ENCODE data around the gene GON7.
"Not testable (repeated sequence)": the region's sequence is repeated elsewhere in the genome, so short reads cannot be mapped to it uniquely, and the experiment has no call there.

GON7 gene

GRCh38 chr14:93199031-93199430 lies 7.8 kb downstream of the GON7 start:
- no peak for DNase-seq (ENCODE audit: low read depth)

- DNase-seq (ENCODE audit: low read depth), result no peak
These were observed 11.4 kb downstream of the GON7 start for GRCh38 chr14:93195316-93195999.

DNA sequence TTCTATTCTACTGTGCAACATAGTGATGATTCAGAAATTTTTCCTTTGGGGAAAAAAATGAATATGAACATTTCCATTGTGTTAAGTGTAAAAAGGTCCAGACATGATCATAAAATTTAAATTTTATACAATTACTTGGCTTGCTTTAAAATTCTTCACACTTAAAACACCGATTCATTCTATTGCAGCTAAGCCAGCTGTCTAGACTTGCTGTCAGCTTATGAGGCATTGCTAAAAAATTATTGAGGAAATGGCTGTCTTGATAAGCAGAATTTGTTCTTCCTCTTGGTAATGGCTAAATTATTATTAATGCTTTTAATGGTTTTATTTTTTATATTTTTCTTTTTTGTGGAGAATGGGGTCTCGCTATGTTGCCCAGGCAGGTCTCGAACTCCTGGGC lies 19.9 kb downstream of the GON7 start:
- DNase-seq (ENCODE audit: low read depth), result no peak

- DNase-seq (ENCODE audit: low read depth), result no peak
These were observed 20.4 kb downstream of the GON7 start for GRCh38 chr14:93186466-93186865.

DNA sequence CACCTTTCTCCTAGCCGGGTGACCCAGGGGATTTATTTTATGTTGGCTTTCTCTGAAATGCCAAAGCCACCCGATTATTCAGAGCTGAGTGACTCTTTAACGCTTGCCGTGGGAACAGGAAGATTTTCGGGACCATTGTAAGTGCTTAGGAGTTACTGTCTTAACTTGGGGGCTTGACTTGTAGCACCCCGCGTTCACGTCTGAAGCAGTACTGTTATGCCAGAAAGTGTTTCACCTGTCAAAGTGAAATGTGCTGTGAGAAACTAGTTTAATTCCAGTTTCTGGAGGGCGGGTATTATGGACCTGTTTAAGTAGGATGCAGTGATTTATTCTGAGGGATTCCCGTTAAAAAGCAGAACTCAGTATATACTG lies 21.5 kb downstream of the GON7 start:
- DNase-seq (ENCODE audit: low read depth), result no peak

DNA sequence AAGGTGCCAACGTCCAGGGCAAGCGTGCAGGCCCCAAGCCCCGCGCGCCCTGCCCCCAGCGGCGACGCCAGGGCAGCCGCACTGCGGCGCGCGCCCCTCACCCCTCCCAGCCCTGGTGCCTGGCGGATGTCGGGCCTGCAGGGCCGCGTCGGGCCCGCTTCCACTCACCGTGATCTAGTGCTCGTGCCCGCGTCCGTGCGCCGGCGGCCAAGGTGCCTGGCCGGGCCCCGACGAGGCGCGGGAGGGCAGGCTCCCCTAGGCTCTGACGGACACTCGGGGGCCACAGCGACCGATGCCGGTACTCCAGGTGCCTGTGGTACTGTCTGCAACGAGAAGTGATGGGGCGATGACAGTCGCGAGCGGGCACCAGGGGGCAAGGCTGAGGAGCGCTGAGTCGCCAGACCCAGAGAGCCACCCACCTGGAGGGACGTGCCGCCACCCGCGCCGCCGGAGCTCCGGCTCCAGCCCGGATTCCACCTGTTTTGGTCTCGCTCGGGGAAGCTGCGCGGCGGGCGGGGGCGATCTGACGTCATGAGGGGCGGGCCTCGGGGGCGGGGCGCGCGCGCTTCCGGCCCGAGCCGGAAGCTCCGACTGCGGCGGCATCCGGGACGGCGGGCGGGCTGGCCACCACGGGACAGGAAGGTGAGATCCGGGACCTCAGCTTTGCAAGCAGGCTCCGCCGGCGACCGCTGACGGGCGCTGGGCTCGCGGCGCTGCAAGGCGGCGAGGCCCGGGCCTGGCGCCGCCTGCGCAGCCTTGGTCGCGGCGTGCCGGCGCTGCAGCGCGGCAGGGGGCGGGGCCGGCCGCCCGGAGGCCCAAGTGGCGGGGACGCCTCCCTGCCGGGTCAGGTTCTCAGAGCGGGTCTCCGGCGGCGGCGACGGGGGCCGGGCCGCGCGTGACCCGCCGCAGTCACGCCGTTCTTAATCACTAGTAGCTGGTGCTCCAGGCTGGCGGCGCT lies 22.2 kb downstream of the GON7 start, which contains the start of the genes LYSET and MOAP1:
Gene LYSET, plus strand, starts transcription at position 927 of the 958 bp plus-strand sequence. CDS start 89 bp downstream, outside the sequence.
Gene MOAP1, minus strand, starts transcription at position 507 of the 958 bp plus-strand sequence. CDS start 655 bp downstream, outside the sequence.
- peak; percentile 89 for DNase-seq (ENCODE audit: low read depth)

DNA sequence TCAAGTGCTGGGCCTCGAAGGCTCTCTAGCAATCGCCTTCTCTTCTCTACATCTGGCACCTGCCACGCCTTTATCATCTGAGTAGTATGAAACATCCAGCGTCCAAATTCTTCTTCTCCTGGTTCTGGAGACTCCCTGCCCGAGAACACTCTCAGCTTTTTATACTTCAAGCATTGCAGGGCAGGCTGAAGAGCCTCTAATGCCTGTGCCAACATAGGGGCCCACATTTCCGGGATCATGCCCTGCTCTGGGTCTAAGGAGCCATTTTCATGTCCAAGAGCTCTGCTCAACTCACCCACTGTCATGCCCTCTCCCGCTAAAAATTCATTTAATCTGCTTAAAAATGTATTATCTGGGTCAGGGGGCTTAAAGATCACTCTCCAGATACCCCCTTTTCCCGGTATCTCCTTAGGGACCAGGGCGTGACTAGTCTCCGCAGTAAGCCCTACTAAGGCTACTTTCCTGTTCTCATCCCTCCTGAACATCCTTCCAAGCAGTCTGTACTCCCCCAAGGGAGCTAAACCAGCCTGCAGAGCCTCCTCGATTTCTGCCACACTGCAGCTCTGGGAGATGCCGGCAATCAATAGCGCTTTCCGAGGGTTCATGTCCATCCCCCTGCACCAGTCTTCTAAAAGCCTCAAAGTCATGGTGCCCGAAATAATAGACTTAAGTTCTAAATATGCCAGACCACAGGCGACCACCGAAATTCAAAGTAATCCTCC lies 23.1 kb downstream of the GON7 start:
- no peak for DNase-seq (ENCODE audit: low read depth)

DNA sequence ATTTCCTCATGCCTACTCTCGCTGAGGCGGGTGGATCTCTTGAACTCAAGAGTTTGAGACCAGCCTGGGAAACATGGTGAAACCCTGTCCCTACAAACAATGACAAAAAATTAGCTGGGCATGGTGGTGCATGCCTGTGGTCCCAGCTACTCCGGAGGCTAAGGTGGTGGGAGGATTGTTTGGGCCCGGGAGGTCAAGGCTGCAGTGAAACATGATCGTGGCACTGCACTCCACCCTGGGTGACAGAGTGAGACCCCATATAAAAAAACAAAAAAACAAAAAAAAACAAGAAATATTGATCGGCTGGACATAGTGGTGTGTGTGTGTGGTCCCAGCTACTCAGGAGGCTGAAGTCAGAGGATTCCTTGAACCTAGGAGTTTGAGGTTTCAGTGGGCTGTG lies 31.4 kb downstream of the GON7 start:
- no peak for DNase-seq (ENCODE audit: low read depth)

DNA sequence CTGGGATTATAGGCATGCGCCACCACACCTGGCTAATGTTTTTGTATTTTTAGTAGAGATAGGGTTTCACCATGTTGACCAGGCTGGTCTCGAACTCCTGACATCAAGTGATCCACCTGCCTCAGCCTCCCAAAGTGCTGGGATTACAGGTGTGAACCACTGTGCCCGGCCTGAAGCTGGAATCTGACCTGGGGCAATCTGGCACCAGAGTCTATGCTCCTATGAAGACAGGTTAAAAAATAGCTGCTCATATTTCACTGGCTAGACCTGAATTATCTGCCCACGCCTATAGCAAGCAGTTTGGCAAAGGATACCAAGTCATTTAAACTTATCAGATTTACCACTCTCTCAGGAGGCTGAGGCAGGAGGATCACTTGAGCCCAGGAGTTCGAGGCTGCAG lies 32.1 kb downstream of the GON7 start:
- DNase-seq (ENCODE audit: low read depth), result not testable (repeated sequence)

DNA sequence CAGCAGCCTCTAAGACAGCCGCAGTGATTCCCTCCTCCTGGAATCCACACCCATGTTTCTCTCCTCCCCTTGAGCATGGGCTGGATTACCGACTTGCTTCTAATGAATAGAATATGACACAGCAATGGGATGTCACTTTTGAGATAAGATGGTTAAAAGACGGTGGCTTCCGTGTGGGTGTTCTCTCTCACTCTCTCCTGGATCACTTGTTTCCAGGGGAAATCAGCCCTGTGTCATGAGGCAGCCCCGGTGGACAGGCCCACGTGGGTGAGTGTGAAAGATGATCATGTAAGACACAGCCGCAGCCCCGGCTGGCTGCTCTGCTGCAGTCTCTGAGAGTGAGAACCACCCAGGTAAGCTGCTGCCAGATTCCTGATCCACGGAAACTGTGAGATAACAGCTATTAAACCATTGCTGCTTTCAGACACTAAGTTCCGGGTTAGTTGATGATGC lies 32.9 kb downstream of the GON7 start:
- no peak for DNase-seq (ENCODE audit: low read depth)

DNA sequence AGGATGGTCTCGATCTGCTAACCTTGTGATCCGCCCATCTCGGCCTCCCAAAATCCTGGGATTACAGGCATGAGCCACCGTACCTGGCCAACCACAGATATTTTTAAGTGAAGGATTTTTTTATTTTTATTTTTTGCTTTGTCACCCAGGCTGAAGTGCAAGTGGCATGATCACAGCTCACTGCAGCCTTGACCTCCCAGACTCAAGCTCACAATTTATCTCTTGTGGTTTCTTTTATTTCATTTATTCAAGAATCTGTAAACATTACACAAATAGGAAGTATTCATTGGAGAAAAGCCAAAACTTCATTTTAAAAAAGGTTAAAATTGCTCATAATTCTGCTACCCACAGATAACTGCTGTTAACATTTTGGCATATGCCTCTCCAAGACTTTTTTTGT lies 35.5 kb downstream of the GON7 start:
- DNase-seq (ENCODE audit: low read depth), result no peak

DNA sequence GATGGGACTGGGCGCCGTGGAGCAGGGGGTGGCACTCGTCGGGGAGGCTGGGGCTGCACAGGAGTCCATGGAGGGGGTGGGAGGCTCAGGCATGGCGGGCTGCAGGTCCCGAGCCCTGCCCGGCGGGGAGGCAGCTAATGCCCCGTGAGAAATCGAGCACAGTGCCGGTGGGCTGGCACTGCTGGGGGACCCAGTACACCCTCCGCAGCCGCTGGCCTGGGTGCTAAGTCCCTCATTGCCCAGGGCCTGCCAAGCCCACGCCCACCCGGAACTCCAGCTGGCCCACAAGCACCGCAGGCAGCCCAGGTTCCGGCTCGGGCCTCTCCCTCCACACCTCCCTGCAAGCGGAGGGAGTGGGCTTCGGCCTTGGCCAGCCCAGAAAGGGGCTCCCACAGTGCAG lies 36.7 kb downstream of the GON7 start:
- not testable (repeated sequence) for DNase-seq (ENCODE audit: low read depth)

DNA sequence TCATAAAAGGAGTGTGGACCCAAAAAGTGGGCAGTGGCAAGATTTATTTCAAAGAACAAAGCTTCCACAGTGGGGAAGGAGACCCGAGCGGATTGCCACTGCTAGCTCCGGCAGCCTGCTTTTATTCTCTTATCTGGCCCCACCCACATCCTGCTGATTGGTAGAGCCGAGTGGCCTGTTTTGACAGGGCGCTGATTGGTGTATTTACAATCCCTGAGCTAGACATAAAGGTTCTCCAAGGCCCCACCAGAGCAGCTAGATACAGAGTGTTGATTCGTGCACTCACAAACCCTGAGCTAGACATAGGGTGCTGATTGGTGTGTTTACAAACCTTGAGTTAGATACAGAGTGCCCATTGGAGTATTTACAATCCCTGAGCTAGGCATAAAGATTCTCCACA lies 37.2 kb downstream of the GON7 start:
- DNase-seq (ENCODE audit: low read depth), result not testable (repeated sequence)

DNA sequence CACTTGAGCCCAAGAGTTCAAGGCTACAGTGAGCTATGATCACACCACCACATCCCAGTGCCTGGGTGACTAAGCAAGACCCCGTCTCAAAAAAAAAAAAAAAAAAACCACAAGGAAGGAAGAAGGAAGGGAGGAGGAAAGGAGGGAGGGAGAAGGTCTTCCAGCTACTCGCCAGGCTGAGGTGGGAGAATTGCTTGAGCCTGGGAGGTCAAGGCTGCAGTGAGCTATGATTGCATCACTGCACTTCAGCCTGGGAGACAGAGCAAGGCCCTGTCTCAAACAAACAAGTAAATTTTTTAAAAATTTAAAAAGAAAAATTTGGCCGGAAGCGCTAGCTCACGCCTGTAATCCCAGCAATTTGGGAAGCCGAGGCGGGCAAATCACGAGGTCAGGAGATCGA lies 38.3 kb downstream of the GON7 start:
- not testable (repeated sequence) for DNase-seq (ENCODE audit: low read depth)

GRCh38 chr14:93165271-93166265 lies 41.3 kb downstream of the GON7 start:
- DNase-seq (ENCODE audit: low read depth), result not testable (repeated sequence)

- no peak for DNase-seq (ENCODE audit: low read depth)
These were observed 43.3 kb downstream of the GON7 start for GRCh38 chr14:93163564-93163963.

- DNase-seq (ENCODE audit: low read depth), result no peak
These were observed 45.4 kb downstream of the GON7 start for GRCh38 chr14:93161411-93161940.

GRCh38 chr14:93160353-93160801 lies 46.5 kb downstream of the GON7 start:
- DNase-seq (ENCODE audit: low read depth), result no peak

DNA sequence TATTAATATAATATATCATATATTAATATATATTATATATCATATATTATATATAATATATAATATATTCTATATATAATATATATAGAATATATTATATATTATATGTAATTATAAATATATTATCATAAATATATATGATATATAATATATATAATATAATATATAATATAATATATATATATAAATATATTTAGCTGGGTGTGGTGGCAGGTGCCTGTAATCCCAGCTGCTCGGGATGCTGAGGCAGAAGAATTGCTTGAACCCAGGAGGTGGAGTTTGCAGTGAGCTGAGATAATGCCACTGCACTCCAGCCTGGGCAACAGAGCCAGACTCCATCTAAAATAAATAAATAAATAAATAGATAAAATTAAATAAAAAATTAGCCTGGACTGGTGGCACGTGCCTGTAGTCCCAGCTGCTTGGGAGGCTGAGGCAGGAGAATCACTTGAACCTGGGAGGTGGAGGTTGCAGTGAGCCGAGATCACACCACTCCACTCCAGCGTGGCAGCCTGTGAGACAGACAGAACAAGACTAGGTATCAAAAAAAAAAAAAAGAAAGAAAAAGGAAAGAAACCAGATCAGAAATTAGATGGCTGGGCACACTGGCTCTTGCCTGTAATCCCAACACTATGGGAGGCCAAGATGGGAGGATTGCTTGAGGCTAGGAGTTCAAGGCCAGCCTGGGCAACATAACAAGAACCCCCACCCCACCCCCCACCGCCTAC lies 47.1 kb downstream of the GON7 start:
- not testable (repeated sequence) for DNase-seq (ENCODE audit: low read depth)

- DNase-seq (ENCODE audit: low read depth), result not testable (repeated sequence)
These were observed 48.5 kb downstream of the GON7 start for GRCh38 chr14:93158349-93158748.
